Stomach (tissue), 9 donors: ENCODE results near the gene VPS13D. TPM values are rescaled to one million over a fixed set of nuclear protein-coding genes. Genes with fewer than 3 reads are reported as not detected.

Source experiments
- DNase-seq, 2 donors: peaks; one replicate each; pipeline versions ENCODE4 v3.0.0 to v3.0.0-alpha.2; 2013 to 2019
- H3K27ac ChIP-seq, 5 donors: fragments of 200-600 bp in 4 of 5; sonication (generic) in 4 of 5; one replicate each; pipeline ENCODE4 v1.5.1; 2013 to 2019; ENCODE audit warnings: mild to moderate bottlenecking in 1 of 5, moderate library complexity in 1 of 5
- H3K27me3 ChIP-seq, 3 donors: fragments of 200-600 bp; sonication (generic); one replicate each; pipeline ENCODE4 v1.5.1; 2017 to 2019; ENCODE audit warnings: mixed run types in 1 of 3
- H3K36me3 ChIP-seq, 4 donors: fragments of 200-600 bp; sonication (generic); 1 replicate in 3 of 4; 2 replicates in 1 of 4; pipeline ENCODE4 v1.5.1; 2016 to 2019
- H3K4me1 ChIP-seq, 4 donors: fragments of 200-600 bp; sonication (generic); one replicate each; pipeline ENCODE4 v1.5.1; 2016 to 2019
- H3K4me3 ChIP-seq, 4 donors: fragments of 200-600 bp; sonication (generic) in 3 of 4; one replicate each; pipeline ENCODE4 v1.5.1; 2016 to 2019; ENCODE audit warnings: mild to moderate bottlenecking in 1 of 4
- H3K9me3 ChIP-seq, 4 donors: fragments of 200-600 bp; sonication (generic); one replicate each; pipeline ENCODE4 v1.5.1; 2016 to 2019
- EP300 ChIP-seq: sonication (generic); formaldehyde crosslinking; IDR thresholded peaks from one replicate; pipeline ENCODE4 v1.6.1; 2017; ENCODE audit warnings: antibody characterized with exemption
- POLR2A ChIP-seq, 4 donors: fragments of 450-650 bp; IDR thresholded peaks; one replicate each; pipeline ENCODE4 v1.6.1; 2016; ENCODE audit warnings: antibody characterized with exemption in 4 of 4, control low read depth in 2 of 4, mild to moderate bottlenecking in 1 of 4, moderate library complexity in 1 of 4
- POLR2AphosphoS5 ChIP-seq, 3 donors: sonication (generic); formaldehyde crosslinking; IDR thresholded peaks; one replicate each; pipeline ENCODE4 v1.6.1; 2016; ENCODE audit warnings: antibody characterized with exemption in 3 of 3
- WGBS, 5 donors: extraction: QIAGEN DNeasy Blood & Tissue Kit in 3 of 5; methylation state at CpG; one replicate each; pipeline versions ENCODE4 v1.1.5 to v1.1.7; 2013 to 2018; 5-methylcytosine and 5-hydroxymethylcytosine counted together
- intact Hi-C: fragments of 100-400 bp; cut with DNase I; formaldehyde crosslinking; loops from one replicate; pipeline ENCODE4 v1.15.1; 2023; ENCODE audit warnings: low total_unique reads
- polyA plus RNA-seq, 3 donors: library from polyadenylated mRNA; stranded (reverse); fragments of 200-250 nt; gene quantifications; one replicate each; pipeline ENCODE4 v1.2.3, GENCODE V29; 2013
- total RNA-seq, 5 donors: library from RNA; depleted of rRNA; stranded (reverse); fragments of >200 nt; gene quantifications; one replicate each; pipeline versions ENCODE4 v1.1.0 to v1.2.3, GENCODE V29; 2014 to 2016
- TF ChIP-seq, protein P1 (sequence below), 7 experiments: fragments of 450-650 bp in 4 of 7; fragments of 200-600 bp in 3 of 7; sonication (generic) in 3 of 7; IDR thresholded peaks; one replicate each; pipeline ENCODE4 v1.5.1; 2016 to 2019; ENCODE audit warnings: antibody characterized with exemption in 7 of 7, control low read depth in 2 of 7, mild to moderate bottlenecking in 1 of 7
- donor health status: healthy with polysubstance abuse.
- donor health status: Bipolar disorder and iron deficiency.
- donor health status: healthy.

The VPS13D gene
- total and polyA plus RNA-seq, 8 donors, result 6.7 to 106 (median 66.5) TPM

GRCh38 chr1:12195416-12195815, 34.4 kb upstream of the VPS13D start:
- no peak overlapping the region for H3K4me3 ChIP-seq
- no peak for DNase-seq
- peaks cover 16 to 91% (median 82%) of the 10 kb centered on the region in 4 donors for H3K36me3 ChIP-seq
- TF ChIP-seq EP300, result no peak
- no peak for TF ChIP-seq POLR2AphosphoS5 (IDR thresholded peaks at IDR 0.05)
- TF ChIP-seq, protein P1, sequence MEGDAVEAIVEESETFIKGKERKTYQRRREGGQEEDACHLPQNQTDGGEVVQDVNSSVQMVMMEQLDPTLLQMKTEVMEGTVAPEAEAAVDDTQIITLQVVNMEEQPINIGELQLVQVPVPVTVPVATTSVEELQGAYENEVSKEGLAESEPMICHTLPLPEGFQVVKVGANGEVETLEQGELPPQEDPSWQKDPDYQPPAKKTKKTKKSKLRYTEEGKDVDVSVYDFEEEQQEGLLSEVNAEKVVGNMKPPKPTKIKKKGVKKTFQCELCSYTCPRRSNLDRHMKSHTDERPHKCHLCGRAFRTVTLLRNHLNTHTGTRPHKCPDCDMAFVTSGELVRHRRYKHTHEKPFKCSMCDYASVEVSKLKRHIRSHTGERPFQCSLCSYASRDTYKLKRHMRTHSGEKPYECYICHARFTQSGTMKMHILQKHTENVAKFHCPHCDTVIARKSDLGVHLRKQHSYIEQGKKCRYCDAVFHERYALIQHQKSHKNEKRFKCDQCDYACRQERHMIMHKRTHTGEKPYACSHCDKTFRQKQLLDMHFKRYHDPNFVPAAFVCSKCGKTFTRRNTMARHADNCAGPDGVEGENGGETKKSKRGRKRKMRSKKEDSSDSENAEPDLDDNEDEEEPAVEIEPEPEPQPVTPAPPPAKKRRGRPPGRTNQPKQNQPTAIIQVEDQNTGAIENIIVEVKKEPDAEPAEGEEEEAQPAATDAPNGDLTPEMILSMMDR (IDR thresholded peaks at IDR 0.05), result no peak
- TF ChIP-seq POLR2A (IDR thresholded peaks at IDR 0.05), result no peak
- H3K9me3 ChIP-seq, result no peaks in the 10 kb centered on the region
- peaks cover 0 to 5% (median 0%) of the 10 kb centered on the region in 4 donors for H3K4me1 ChIP-seq
- no peak overlapping the region for H3K27ac ChIP-seq
- 64 to 72% (median 66%) methylated on average over 3 of the region's 3 CpGs for WGBS, 5 donors
- no peaks in the 10 kb centered on the region for H3K27me3 ChIP-seq
- intact Hi-C loops, result no loop called here

GRCh38 chr1:12196641-12197482, 33.0 kb upstream of the VPS13D start:
- peak in 1 of 2 donors; percentile 56 for DNase-seq

DNA sequence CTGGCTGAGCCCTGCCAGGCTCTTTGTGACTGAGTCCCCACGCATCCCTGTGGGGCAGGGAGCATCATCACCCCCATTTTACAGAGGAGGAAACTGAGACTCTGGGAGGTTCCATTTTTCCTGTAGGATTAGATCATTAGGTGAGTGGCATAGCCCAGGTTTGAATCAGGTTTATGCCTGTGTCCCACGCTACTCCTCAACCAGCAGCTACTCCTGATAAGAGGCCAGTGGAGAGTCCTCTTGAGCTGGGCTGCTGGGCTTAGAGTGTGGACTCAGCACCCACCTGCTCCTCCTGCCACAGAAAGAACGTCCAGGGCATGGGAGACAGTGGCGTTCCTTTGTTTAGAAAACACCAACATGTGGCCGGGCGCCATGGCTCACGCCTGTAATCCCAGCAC, 32.3 kb upstream of the VPS13D start:
- Histone ChIP-seq H3K4me3 (no peak overlapping the region), H3K36me3 (peaks cover 20 to 89% (median 77%) of the 10 kb centered on the region in 4 donors), H3K27me3 (no peaks in the 10 kb centered on the region), H3K27ac (no peak overlapping the region), H3K9me3 (no peaks in the 10 kb centered on the region), H3K4me1 (peaks cover 0 to 5% (median 0%) of the 10 kb centered on the region in 4 donors)
- 85 to 89% (median 87%) methylated on average over 6 to 7 of the region's 7 CpGs for WGBS, 5 donors
- no peak for TF ChIP-seq POLR2AphosphoS5 (IDR thresholded peaks at IDR 0.05)
- TF ChIP-seq EP300, result no peak
- TF ChIP-seq, protein P1 (IDR thresholded peaks at IDR 0.05), result no peak
- no peak for TF ChIP-seq POLR2A (IDR thresholded peaks at IDR 0.05)
- intact Hi-C loops, result no loop called here
- DNase-seq, result no peak

More at GRCh38 chr1:12196641-12197482, 33.0 kb upstream of the VPS13D start:
- peaks cover 0 to 5% (median 0%) of the 10 kb centered on the region in 4 donors for H3K4me1 ChIP-seq
- H3K27ac ChIP-seq, result peak overlapping the region in 2 of 5 donors; percentile 24 to 42
- H3K27me3 ChIP-seq, result no peaks in the 10 kb centered on the region
- intact Hi-C loops, result no loop called here
- peaks cover 16 to 89% (median 77%) of the 10 kb centered on the region in 4 donors for H3K36me3 ChIP-seq
- no peak overlapping the region for H3K4me3 ChIP-seq
- 70 to 87% (median 82%) methylated on average over 20 of the region's 20 CpGs for WGBS, 5 donors
- TF ChIP-seq EP300, result no peak
- TF ChIP-seq, protein P1 (IDR thresholded peaks at IDR 0.05), result no peak
- no peak for TF ChIP-seq POLR2A (IDR thresholded peaks at IDR 0.05)
- no peak for TF ChIP-seq POLR2AphosphoS5 (IDR thresholded peaks at IDR 0.05)
- no peaks in the 10 kb centered on the region for H3K9me3 ChIP-seq

- intact Hi-C loops, result no loop called here
Measured at GRCh38 chr1:12200208-12200607, 29.6 kb upstream of the VPS13D start.

More at GRCh38 chr1:12200208-12200607, 29.6 kb upstream of the VPS13D start:
- Histone ChIP-seq H3K36me3 (peaks cover 15 to 82% (median 73%) of the 10 kb centered on the region in 4 donors), H3K27me3 (no peaks in the 10 kb centered on the region), H3K4me3 (no peak overlapping the region), H3K27ac (no peak overlapping the region), H3K4me1 (no peaks in the 10 kb centered on the region), H3K9me3 (no peaks in the 10 kb centered on the region)
- WGBS, 5 donors, result 89 to 93% (median 91%) methylated on average over 7 of the region's 7 CpGs
- TF ChIP-seq EP300, result no peak
- TF ChIP-seq, protein P1 (IDR thresholded peaks at IDR 0.05), result no peak
- no peak for DNase-seq
